ENCODE data around the gene CCL4.
"Not testable (repeated sequence)": the region's sequence is repeated elsewhere in the genome, so short reads cannot be mapped to it uniquely, and the experiment has no call there.

Gene CCL4

DNA sequence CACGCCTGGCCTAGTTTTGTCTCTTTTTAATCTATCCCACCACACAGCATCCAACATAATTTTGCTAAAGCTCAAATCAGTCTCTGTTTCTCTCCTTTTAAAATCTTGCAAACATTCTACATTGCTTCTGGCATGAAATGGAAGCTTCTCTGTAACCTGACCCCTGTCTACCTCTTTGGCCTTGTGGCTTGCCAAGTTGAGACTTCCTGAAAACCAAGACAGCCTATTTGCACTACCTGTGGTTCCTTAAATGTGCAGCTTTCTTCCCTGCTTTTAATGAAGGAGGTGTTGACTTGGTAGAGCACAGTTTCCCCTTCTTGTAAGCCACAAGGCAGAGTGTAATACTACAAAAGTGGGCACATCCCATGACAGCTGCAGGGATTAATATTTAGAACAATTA is 7.6 kb upstream of the CCL4 start:
- Histone ChIP-seq H4K20me1 (ENCODE audit: insufficient read depth, low read length, poor library complexity, severe bottlenecking) (no peaks in the 10 kb centered on the region), H3K9me3 (ENCODE audit: insufficient read depth, low read depth, low read length) (no peaks in the 10 kb centered on the region), H3K4me2 (ENCODE audit: low read depth, low read length, poor library complexity, severe bottlenecking) (no peak overlapping the region), H3F3A (ENCODE audit: low read depth) (no peaks in the 10 kb centered on the region), H3K79me2 (ENCODE audit: insufficient read depth, low read length) (no peaks in the 10 kb centered on the region), H3K4me1 (ENCODE audit: insufficient read depth, low read length, poor library complexity, severe bottlenecking) (peaks cover 8% of the 10 kb centered on the region), H3K27me3 (ENCODE audit: insufficient read depth, low read length, poor library complexity, severe bottlenecking) (no peaks in the 10 kb centered on the region), H2AFZ (ENCODE audit: low read length) (no peak overlapping the region), H3K9ac (ENCODE audit: low read depth, low read length, poor library complexity, severe bottlenecking) (no peak overlapping the region), H3K4me3 (ENCODE audit: low read length, poor library complexity, severe bottlenecking) (no peak overlapping the region), H3K36me3 (ENCODE audit: insufficient read depth, low read length) (no peaks in the 10 kb centered on the region), H3K9me2 (replicated peaks; ENCODE audit: low read depth, low read length) (no peaks in the 10 kb centered on the region)
- TF ChIP-seq, protein P1, sequence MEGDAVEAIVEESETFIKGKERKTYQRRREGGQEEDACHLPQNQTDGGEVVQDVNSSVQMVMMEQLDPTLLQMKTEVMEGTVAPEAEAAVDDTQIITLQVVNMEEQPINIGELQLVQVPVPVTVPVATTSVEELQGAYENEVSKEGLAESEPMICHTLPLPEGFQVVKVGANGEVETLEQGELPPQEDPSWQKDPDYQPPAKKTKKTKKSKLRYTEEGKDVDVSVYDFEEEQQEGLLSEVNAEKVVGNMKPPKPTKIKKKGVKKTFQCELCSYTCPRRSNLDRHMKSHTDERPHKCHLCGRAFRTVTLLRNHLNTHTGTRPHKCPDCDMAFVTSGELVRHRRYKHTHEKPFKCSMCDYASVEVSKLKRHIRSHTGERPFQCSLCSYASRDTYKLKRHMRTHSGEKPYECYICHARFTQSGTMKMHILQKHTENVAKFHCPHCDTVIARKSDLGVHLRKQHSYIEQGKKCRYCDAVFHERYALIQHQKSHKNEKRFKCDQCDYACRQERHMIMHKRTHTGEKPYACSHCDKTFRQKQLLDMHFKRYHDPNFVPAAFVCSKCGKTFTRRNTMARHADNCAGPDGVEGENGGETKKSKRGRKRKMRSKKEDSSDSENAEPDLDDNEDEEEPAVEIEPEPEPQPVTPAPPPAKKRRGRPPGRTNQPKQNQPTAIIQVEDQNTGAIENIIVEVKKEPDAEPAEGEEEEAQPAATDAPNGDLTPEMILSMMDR (conservative IDR thresholded peaks at IDR 0.05; ENCODE audit: low read length): no peak
- TF ChIP-seq EZH2phosphoT487 (IDR thresholded peaks at IDR 0.05; ENCODE audit: borderline replicate concordance): no peak

DNA sequence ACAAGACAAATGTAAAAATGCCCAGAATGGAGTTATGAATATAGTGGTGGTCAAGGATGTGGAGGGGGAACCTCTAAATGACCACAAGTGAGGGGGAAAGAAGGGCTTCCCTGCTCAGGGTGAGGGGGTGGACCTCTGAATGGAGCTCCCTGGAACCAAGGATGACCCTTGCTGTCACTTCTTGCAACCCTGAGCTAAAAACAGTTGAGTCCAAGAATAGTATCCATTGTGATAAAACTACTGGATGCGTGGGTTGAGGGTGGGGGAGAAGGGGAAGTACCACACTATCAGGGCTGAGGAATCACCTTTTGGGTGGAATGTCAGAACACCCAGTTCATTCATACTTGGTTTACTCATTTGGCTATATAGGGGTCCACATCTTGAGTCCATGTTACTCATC is 4.6 kb upstream of the CCL4 start:
- not testable (repeated sequence) for H3K27me3 ChIP-seq (ENCODE audit: insufficient read depth, low read length, poor library complexity, severe bottlenecking); H3F3A ChIP-seq (ENCODE audit: low read depth); H3K4me2 ChIP-seq (ENCODE audit: low read depth, low read length, poor library complexity, severe bottlenecking); H2AFZ ChIP-seq (ENCODE audit: low read length); H3K9me3 ChIP-seq (ENCODE audit: insufficient read depth, low read depth, low read length); H3K79me2 ChIP-seq (ENCODE audit: insufficient read depth, low read length); H4K20me1 ChIP-seq (ENCODE audit: insufficient read depth, low read length, poor library complexity, severe bottlenecking); H3K9ac ChIP-seq (ENCODE audit: low read depth, low read length, poor library complexity, severe bottlenecking); H3K4me3 ChIP-seq (ENCODE audit: low read length, poor library complexity, severe bottlenecking); H3K36me3 ChIP-seq (ENCODE audit: insufficient read depth, low read length); H3K9me2 ChIP-seq (replicated peaks; ENCODE audit: low read depth, low read length); H3K4me1 ChIP-seq (ENCODE audit: insufficient read depth, low read length, poor library complexity, severe bottlenecking)

DNA sequence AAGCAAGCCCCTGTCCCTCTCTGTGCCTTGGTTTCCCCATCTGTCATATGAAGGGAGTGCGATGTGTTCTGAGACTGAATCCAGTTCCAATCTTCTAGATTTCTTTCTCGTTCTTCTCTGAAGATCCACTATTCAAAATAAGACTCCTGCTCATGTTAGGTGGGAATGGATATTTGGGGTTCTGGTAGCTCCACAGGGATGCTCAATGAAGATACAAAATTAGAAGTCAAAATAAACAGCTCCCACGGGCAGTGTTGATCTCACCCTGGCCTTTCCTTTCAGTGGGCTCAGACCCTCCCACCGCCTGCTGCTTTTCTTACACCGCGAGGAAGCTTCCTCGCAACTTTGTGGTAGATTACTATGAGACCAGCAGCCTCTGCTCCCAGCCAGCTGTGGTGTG is 619 bp downstream of the CCL4 start:
- not testable (repeated sequence) for H3K9ac ChIP-seq (ENCODE audit: low read depth, low read length, poor library complexity, severe bottlenecking); H3K4me2 ChIP-seq (ENCODE audit: low read depth, low read length, poor library complexity, severe bottlenecking); H3K4me3 ChIP-seq (ENCODE audit: low read length, poor library complexity, severe bottlenecking)

GRCh38 chr17:36104701-36105181 is 1.1 kb downstream of the CCL4 start:
- no peak overlapping the region for H2AFZ ChIP-seq (ENCODE audit: low read length)
- no peak overlapping the region for H3K9ac ChIP-seq (ENCODE audit: low read depth, low read length, poor library complexity, severe bottlenecking)
- H3K9me2 ChIP-seq (replicated peaks; ENCODE audit: low read depth, low read length): no peaks in the 10 kb centered on the region
- H3K4me1 ChIP-seq (ENCODE audit: insufficient read depth, low read length, poor library complexity, severe bottlenecking): no peaks in the 10 kb centered on the region
- no peaks in the 10 kb centered on the region for H3F3A ChIP-seq (ENCODE audit: low read depth)
- H3K4me3 ChIP-seq (ENCODE audit: low read length, poor library complexity, severe bottlenecking): no peak overlapping the region
- no peaks in the 10 kb centered on the region for H3K36me3 ChIP-seq (ENCODE audit: insufficient read depth, low read length)
- H3K27me3 ChIP-seq (ENCODE audit: insufficient read depth, low read length, poor library complexity, severe bottlenecking): no peaks in the 10 kb centered on the region
- TF ChIP-seq, protein P1 (conservative IDR thresholded peaks at IDR 0.05; ENCODE audit: low read length): no peak
- H4K20me1 ChIP-seq (ENCODE audit: insufficient read depth, low read length, poor library complexity, severe bottlenecking): no peaks in the 10 kb centered on the region
- H3K79me2 ChIP-seq (ENCODE audit: insufficient read depth, low read length): no peaks in the 10 kb centered on the region
- H3K4me2 ChIP-seq (ENCODE audit: low read depth, low read length, poor library complexity, severe bottlenecking): no peak overlapping the region
- no peaks in the 10 kb centered on the region for H3K9me3 ChIP-seq (ENCODE audit: insufficient read depth, low read depth, low read length)

More for the DNA sequence above, 619 bp downstream of the CCL4 start:
- H3K36me3 ChIP-seq (ENCODE audit: insufficient read depth, low read length); H3K27me3 ChIP-seq (ENCODE audit: insufficient read depth, low read length, poor library complexity, severe bottlenecking); H3K4me1 ChIP-seq (ENCODE audit: insufficient read depth, low read length, poor library complexity, severe bottlenecking); H3F3A ChIP-seq (ENCODE audit: low read depth); H3K9me2 ChIP-seq (replicated peaks; ENCODE audit: low read depth, low read length); H4K20me1 ChIP-seq (ENCODE audit: insufficient read depth, low read length, poor library complexity, severe bottlenecking); H3K9me3 ChIP-seq (ENCODE audit: insufficient read depth, low read depth, low read length); H2AFZ ChIP-seq (ENCODE audit: low read length); H3K79me2 ChIP-seq (ENCODE audit: insufficient read depth, low read length): not testable (repeated sequence)
